ENCODE measurements around the gene DNASE1L2. TPM values are rescaled to one million over a fixed set of nuclear protein-coding genes. Genes with fewer than 3 reads are reported as not detected.

The DNASE1L2 gene
- total and polyA plus RNA-seq, 4 donors, result 0.13 to 0.67 (median 0.28) TPM

- peaks cover 4 to 19% (median 10%) of the 10 kb centered on the region in 4 donors for H3K4me1 ChIP-seq (ENCODE audit: control insufficient read depth in 4 of 4, insufficient read depth in 4 of 4, low read length in 3 of 4)
- no peaks in the 10 kb centered on the region for H3K27me3 ChIP-seq (ENCODE audit: control insufficient read depth in 4 of 4, insufficient read depth in 4 of 4, low read length in 3 of 4)
- H3K27ac ChIP-seq (ENCODE audit: low read depth in 1 of 2, low read length in 2 of 2), result peak overlapping the region; percentile 80 to 98
- H3K9me3 ChIP-seq (ENCODE audit: control insufficient read depth in 4 of 4, low read length in 3 of 4), result no peaks in the 10 kb centered on the region
- 11% methylated on average over 16 of the region's 16 CpGs for WGBS
- H3K4me3 ChIP-seq (ENCODE audit: low read depth in 1 of 3, low read length in 3 of 3), result peak overlapping the region; percentile 50 to 80 (median 76)
- H3K36me3 ChIP-seq (ENCODE audit: control insufficient read depth in 4 of 4, insufficient read depth in 3 of 4, low read depth in 1 of 4, low read length in 3 of 4), result peaks cover 0 to 21% (median 6%) of the 10 kb centered on the region in 4 donors
- DNase-seq (ENCODE audit: low spot score), result no peak
- peak overlapping the region in 1 of 2 donors; percentile 74 for H3K9ac ChIP-seq (ENCODE audit: low read depth in 1 of 2, low read length in 2 of 2)
- TF ChIP-seq GABPA (IDR thresholded peaks at IDR 0.05 in 1 of 2, conservative IDR thresholded peaks at IDR 0.05 in 1 of 2) (no peak), ATF3 (IDR thresholded peaks at IDR 0.05) (no peak)
These were observed 30.3 kb upstream of the DNASE1L2 start for GRCh38 chr16:2205967-2206313.

- Histone ChIP-seq H3K4me3 (ENCODE audit: low read depth in 1 of 3, low read length in 3 of 3) (peak overlapping the region in 2 of 3 donors; percentile 50 to 76), H3K27me3 (ENCODE audit: control insufficient read depth in 4 of 4, insufficient read depth in 4 of 4, low read length in 3 of 4) (no peaks in the 10 kb centered on the region), H3K27ac (ENCODE audit: low read depth in 1 of 2, low read length in 2 of 2) (peak overlapping the region; percentile 80 to 98), H3K4me1 (ENCODE audit: control insufficient read depth in 4 of 4, insufficient read depth in 4 of 4, low read length in 3 of 4) (peaks cover 4 to 19% (median 10%) of the 10 kb centered on the region in 4 donors), H3K9ac (ENCODE audit: low read depth in 1 of 2, low read length in 2 of 2) (peak overlapping the region in 1 of 2 donors; percentile 74), H3K36me3 (ENCODE audit: control insufficient read depth in 4 of 4, insufficient read depth in 3 of 4, low read depth in 1 of 4, low read length in 3 of 4) (peaks cover 0 to 21% (median 6%) of the 10 kb centered on the region in 4 donors), H3K9me3 (ENCODE audit: control insufficient read depth in 4 of 4, low read length in 3 of 4) (no peaks in the 10 kb centered on the region)
- no peak for TF ChIP-seq HNF4G (IDR thresholded peaks at IDR 0.05)
- no peak for TF ChIP-seq JUND (IDR thresholded peaks at IDR 0.05)
- TF ChIP-seq SP1 (IDR thresholded peaks at IDR 0.05), result no peak
- TF ChIP-seq RAD21 (IDR thresholded peaks at IDR 0.05), result no peak
- TF ChIP-seq ATF3 (IDR thresholded peaks at IDR 0.05), result no peak
- no peak for TF ChIP-seq ZBTB33 (IDR thresholded peaks at IDR 0.05)
- TF ChIP-seq FOXA2 (IDR thresholded peaks at IDR 0.05), result no peak
- no peak for TF ChIP-seq NR2F2 (IDR thresholded peaks at IDR 0.05)
- TF ChIP-seq TAF1 (conservative IDR thresholded peaks at IDR 0.05), result no peak
- TF ChIP-seq GABPA (IDR thresholded peaks at IDR 0.05 in 1 of 2, conservative IDR thresholded peaks at IDR 0.05 in 1 of 2), result no peak
- TF ChIP-seq MAX (IDR thresholded peaks at IDR 0.05), result no peak
- no peak for TF ChIP-seq HNF4A (conservative IDR thresholded peaks at IDR 0.05)
- no peak for TF ChIP-seq RXRA (IDR thresholded peaks at IDR 0.05)
- no peak for TF ChIP-seq YY1 (IDR thresholded peaks at IDR 0.05)
- no peak for DNase-seq (ENCODE audit: low spot score)
- WGBS, result 84% methylated on average over 18 of the region's 18 CpGs
These were observed 29.8 kb upstream of the DNASE1L2 start for GRCh38 chr16:2206420-2206779.

- 95% methylated on average over 23 of the region's 23 CpGs for WGBS
These were observed 29.3 kb upstream of the DNASE1L2 start for GRCh38 chr16:2206780-2207433.

More at GRCh38 chr16:2206780-2207433, 29.3 kb upstream of the DNASE1L2 start:
- Histone ChIP-seq H3K27ac (ENCODE audit: low read depth in 1 of 2, low read length in 2 of 2) (no peak overlapping the region), H3K9ac (ENCODE audit: low read depth in 1 of 2, low read length in 2 of 2) (no peak overlapping the region), H3K9me3 (ENCODE audit: control insufficient read depth in 4 of 4, low read length in 3 of 4) (no peaks in the 10 kb centered on the region), H3K4me1 (ENCODE audit: control insufficient read depth in 4 of 4, insufficient read depth in 4 of 4, low read length in 3 of 4) (peaks cover 4 to 19% (median 10%) of the 10 kb centered on the region in 4 donors), H3K4me3 (ENCODE audit: low read depth in 1 of 3, low read length in 3 of 3) (no peak overlapping the region), H3K36me3 (ENCODE audit: control insufficient read depth in 4 of 4, insufficient read depth in 3 of 4, low read depth in 1 of 4, low read length in 3 of 4) (peaks cover 0 to 21% (median 6%) of the 10 kb centered on the region in 4 donors), H3K27me3 (ENCODE audit: control insufficient read depth in 4 of 4, insufficient read depth in 4 of 4, low read length in 3 of 4) (no peaks in the 10 kb centered on the region)
- DNase-seq (ENCODE audit: low spot score), result no peak
- no peak for TF ChIP-seq SP1 (IDR thresholded peaks at IDR 0.05)
- TF ChIP-seq ZBTB33 (IDR thresholded peaks at IDR 0.05), result no peak
- TF ChIP-seq ATF3 (IDR thresholded peaks at IDR 0.05), result no peak

Measured in liver (tissue), 9 donors.